H1 (cell line): ENCODE data around the gene RRH. TPM values are rescaled to one million over a fixed set of nuclear protein-coding genes. Genes with fewer than 3 reads are reported as not detected.

ENCODE experiments used
- KDM5A ChIP-seq: fragments of 200-600 bp; IDR thresholded peaks from 2 replicates; pipeline ENCODE4 v1.7.1; 2012; ENCODE audit warnings: mild to moderate bottlenecking, low read length, inconsistent platforms, mixed read lengths
- polyA plus RNA-seq, 7 experiments: library from polyadenylated mRNA; depleted of rRNA in 3 of 7; stranded (reverse) in 5 of 7; unstranded in 2 of 7; fragments of >200 nt in 5 of 7; fragments of 200-250 nt in 2 of 7; gene quantifications; 1 replicate in 5 of 7; 2 replicates in 1 of 7; 4 replicates in 1 of 7; pipeline versions ENCODE4 v1.2.1 to v1.2.3, GENCODE V29; 2011 to 2013; ENCODE audit warnings: missing spikeins in 2 of 7, mixed read lengths in 2 of 7
- total RNA-seq: library from RNA; stranded (reverse); fragmentation: NEBNext Ultra II Directional; extraction: Animal tissue kit (Norgen Biotek cat#: 25700); gene quantifications from 2 replicates; pipeline ENCODE4 v1.2.1, GENCODE V29; 2021

The RRH gene
- total and polyA plus RNA-seq, 2 of the 8 experiments (the other 6 are each of a cell fraction or from before 2014, with no cell fraction given): 0.38 TPM; not detected in 1

DNA sequence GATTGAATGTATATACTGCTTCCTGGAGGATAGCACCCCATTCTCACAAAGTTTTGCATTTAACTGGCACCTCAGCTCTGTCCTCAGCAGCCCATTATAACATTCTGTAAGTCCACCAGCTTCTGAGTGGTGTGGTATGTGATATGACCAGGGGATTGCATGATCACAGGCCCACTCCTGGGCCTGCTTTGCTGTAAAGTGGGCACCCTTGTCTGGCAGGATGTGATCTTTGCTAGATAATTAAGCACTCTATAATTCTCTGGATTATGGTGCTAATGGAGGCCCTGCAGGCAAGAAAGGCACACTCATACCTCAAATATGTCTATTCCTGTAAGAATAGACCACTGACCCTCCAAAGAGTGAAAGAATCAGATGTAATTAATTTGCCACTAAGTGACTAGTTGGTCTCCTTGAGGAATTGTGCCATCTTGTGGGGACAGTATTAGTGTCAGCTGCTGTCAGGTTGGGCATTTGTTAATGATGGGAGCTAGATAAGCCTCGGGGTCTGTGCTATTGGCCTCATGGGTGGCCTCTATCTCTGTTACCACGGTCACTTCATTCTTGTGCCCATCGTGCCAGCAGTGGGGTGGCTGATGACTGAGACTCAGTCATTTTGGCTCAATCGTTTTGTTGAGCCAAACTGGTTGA is 23.7 kb upstream of the RRH start (continued):
- no peak for TF ChIP-seq KDM5A
